Cortex of kidney (tissue), 1 donor: ENCODE results near the gene MNX1.

Experiments used
- DNase-seq: peaks from one replicate; lab custom pipeline; 2025; lab: John Stamatoyannopoulos, UW

MNX1 gene

GRCh38 chr7:157032644-157033482 lies 22.4 kb upstream of the MNX1 start:
- no peak for DNase-seq

GRCh38 chr7:157032128-157032527 lies 21.7 kb upstream of the MNX1 start:
- DNase-seq, result no peak

- DNase-seq, result no peak
Measured at GRCh38 chr7:157028199-157028903, 17.9 kb upstream of the MNX1 start.

GRCh38 chr7:157027568-157028198 lies 17.2 kb upstream of the MNX1 start:
- DNase-seq, result no peak

GRCh38 chr7:157024716-157025115 lies 14.3 kb upstream of the MNX1 start:
- no peak for DNase-seq

- DNase-seq, result no peak
Measured at GRCh38 chr7:157023589-157023905, 13.1 kb upstream of the MNX1 start.

- DNase-seq, result no peak
Measured at GRCh38 chr7:157022681-157023588, 12.5 kb upstream of the MNX1 start.

GRCh38 chr7:157021871-157022680 lies 11.6 kb upstream of the MNX1 start:
- DNase-seq, result no peak

GRCh38 chr7:157021071-157021870 lies 10.8 kb upstream of the MNX1 start:
- DNase-seq, result no peak

- no peak for DNase-seq
Measured at GRCh38 chr7:157020514-157021070, 10.1 kb upstream of the MNX1 start.

- DNase-seq, result no peak
Measured at GRCh38 chr7:157019718-157020451, 9.4 kb upstream of the MNX1 start.

- DNase-seq, result no peak
Measured at GRCh38 chr7:157018997-157019608, 8.6 kb upstream of the MNX1 start.

- no peak for DNase-seq
Measured at GRCh38 chr7:157018328-157018996, 8.0 kb upstream of the MNX1 start.

- DNase-seq, result no peak
Measured at GRCh38 chr7:157017603-157018327, 7.3 kb upstream of the MNX1 start.

- no peak for DNase-seq
Measured at GRCh38 chr7:157017149-157017548, 6.7 kb upstream of the MNX1 start.

- no peak for DNase-seq
Measured at GRCh38 chr7:157016352-157017041, 6.0 kb upstream of the MNX1 start.

- DNase-seq, result no peak
Measured at GRCh38 chr7:157016024-157016351, 5.5 kb upstream of the MNX1 start.
